Measurements from ENCODE around the gene MAVS.
"Not testable (repeated sequence)": the region's sequence is repeated elsewhere in the genome, so short reads cannot be mapped to it uniquely, and the experiment has no call there.

MAVS gene

DNA sequence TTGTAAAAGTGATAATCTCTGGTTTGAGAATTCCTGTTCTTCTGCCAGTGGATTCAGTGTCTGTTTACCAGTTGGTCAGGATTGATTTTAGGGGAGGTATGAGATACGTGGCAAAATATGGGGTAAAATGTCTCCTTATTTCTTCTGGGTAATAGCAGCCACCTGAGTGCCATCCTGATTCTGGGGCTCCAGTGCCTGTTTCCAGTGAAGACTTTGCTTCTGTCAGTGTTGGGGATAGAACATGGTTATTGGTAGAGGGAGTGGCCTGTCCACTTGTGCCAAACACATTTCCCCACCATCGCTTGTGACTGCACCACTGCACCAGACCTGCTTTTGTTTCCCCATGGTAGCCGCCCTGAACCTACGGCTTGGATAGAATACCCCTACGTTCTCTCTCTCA lies 58.2 kb downstream of the MAVS start:
- Histone ChIP-seq H3K4me1 (ENCODE audit: control insufficient read depth, insufficient read depth, low read length) (peaks cover 20% of the 10 kb centered on the region), H3K27me3 (ENCODE audit: control insufficient read depth, insufficient read depth, low read length) (no peaks in the 10 kb centered on the region), H3K4me2 (ENCODE audit: low read length) (no peak overlapping the region), H3K36me3 (ENCODE audit: insufficient read depth, low read length) (peaks cover 23% of the 10 kb centered on the region), H3K4me3 (ENCODE audit: low read length) (no peak overlapping the region), H3K9me3 (replicated peaks; ENCODE audit: low read length) (no peaks in the 10 kb centered on the region), H3K9ac (ENCODE audit: low read depth, low read length) (no peak overlapping the region)

DNA sequence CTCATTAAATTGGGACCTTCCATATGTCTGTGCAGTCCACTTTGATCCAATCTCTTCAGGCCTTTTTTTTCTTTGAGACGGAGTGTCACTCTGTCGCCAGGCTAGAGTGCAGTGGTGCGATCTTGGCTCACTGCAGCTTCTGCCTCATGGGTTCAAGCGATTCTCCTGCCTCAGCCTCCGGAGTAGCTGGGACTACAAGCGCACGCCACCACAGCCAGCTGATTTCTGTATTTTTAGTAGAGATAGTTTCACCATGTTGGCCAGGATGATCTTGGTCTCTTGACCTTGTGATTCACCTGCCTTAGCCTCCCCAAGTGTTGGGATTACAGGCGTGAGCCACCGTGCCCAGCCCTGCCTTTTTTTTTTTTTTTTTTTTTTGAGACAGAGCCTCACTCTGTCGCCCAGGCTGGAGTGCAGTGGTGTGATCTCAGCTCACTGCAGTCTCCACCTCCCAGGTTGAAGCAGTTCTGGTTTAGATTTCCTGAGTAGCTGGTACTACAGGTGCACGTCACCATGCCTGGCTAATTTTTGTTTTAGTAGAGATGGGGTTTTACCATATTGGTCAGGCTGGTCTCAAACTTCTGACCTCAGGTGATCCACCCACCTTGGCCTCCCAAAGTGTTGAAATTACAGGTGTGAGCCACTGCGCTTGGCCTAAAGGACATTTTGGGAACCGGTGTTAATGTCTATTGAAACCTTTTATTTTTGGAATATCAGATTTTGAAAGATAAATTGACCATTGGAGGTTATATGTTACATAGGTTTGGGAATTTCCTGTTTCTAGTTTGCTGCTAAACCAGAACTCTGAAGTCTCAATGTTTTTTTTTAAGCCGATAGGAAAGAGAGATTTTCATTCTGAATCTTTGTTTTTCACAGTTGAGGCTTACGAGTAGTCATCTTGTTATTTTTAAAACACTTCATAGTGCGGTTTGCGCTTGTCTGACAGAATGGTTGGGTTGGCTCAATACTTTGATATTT lies 60.4 kb downstream of the MAVS start:
- peaks cover 41% of the 10 kb centered on the region for H3K36me3 ChIP-seq (ENCODE audit: insufficient read depth, low read length)
- not testable (repeated sequence) for H3K9me3 ChIP-seq (replicated peaks; ENCODE audit: low read length); H3K4me1 ChIP-seq (ENCODE audit: control insufficient read depth, insufficient read depth, low read length); H3K27me3 ChIP-seq (ENCODE audit: control insufficient read depth, insufficient read depth, low read length); H3K9ac ChIP-seq (ENCODE audit: low read depth, low read length); H3K4me2 ChIP-seq (ENCODE audit: low read length); H3K4me3 ChIP-seq (ENCODE audit: low read length)

DNA sequence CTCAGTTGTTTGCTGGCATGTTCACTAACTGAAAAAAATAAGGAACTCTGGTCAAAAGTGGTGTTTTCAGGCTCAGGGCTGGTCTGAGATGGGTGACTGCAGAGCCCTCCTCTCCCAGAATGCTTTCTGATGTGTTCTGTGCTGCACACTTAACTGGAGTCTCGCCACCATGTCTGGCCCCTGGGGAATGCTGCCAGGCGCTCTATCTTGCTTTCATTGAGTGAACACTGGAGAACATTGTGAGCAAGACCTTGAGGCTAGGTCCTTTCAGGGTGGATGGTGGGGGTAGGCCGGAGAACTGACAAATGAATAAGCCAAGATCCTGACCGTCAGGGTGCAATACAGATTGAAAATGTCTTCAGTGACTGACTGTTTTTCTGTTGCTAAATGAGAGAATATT lies 62.0 kb downstream of the MAVS start:
- Histone ChIP-seq H3K9me3 (replicated peaks; ENCODE audit: low read length) (no peaks in the 10 kb centered on the region), H3K9ac (ENCODE audit: low read depth, low read length) (no peak overlapping the region), H3K4me1 (ENCODE audit: control insufficient read depth, insufficient read depth, low read length) (no peaks in the 10 kb centered on the region), H3K4me3 (ENCODE audit: low read length) (no peak overlapping the region), H3K36me3 (ENCODE audit: insufficient read depth, low read length) (peaks cover 53% of the 10 kb centered on the region), H3K27me3 (ENCODE audit: control insufficient read depth, insufficient read depth, low read length) (no peaks in the 10 kb centered on the region), H3K4me2 (ENCODE audit: low read length) (no peak overlapping the region)

DNA sequence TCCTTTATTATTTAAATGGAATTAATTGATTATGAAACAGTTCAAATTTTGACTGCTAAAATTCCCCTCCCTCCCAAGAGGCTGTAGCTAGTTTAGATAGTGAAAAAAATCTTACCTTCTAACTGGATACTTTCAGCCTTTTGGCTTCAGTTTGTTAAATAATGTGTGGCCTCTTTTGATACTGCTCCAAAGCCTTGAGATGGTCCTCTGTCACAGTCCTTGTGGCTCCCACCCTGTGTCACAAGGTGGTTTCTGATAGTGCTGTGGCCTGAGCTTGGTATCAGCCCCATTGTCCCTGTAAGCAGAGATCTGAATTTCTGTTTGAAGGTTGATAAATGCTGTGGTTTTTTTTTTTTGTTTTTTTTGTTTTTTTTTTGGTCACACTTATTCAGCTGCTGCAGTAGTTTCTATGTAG lies 63.3 kb downstream of the MAVS start:
- H3K9me3 ChIP-seq (replicated peaks; ENCODE audit: low read length) = no peaks in the 10 kb centered on the region

DNA sequence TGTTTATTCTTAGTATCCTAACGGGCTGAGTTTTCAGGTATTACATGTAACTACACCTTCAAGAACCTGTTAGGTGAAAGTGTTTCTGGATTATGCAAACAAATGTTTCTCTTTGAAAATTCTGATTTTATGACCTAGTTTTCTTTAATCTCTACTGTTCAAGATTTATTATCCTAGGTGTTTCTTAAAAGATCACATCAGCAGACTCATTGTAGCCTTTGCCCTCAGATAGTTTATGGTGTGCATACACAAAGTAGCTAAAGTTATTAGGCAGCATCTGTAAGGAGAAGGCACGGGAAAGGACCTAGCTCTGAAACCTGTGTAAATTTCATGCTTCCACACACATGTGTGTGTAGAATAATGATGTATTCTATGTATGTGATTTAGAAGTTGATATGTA lies 64.2 kb downstream of the MAVS start:
- no peak overlapping the region for H3K4me2 ChIP-seq (ENCODE audit: low read length)
- H3K9me3 ChIP-seq (replicated peaks; ENCODE audit: low read length) = no peaks in the 10 kb centered on the region
- no peaks in the 10 kb centered on the region for H3K4me1 ChIP-seq (ENCODE audit: control insufficient read depth, insufficient read depth, low read length)
- H3K36me3 ChIP-seq (ENCODE audit: insufficient read depth, low read length) = peaks cover 67% of the 10 kb centered on the region
- H3K27me3 ChIP-seq (ENCODE audit: control insufficient read depth, insufficient read depth, low read length) = no peaks in the 10 kb centered on the region
- no peak overlapping the region for H3K9ac ChIP-seq (ENCODE audit: low read depth, low read length)
- H3K4me3 ChIP-seq (ENCODE audit: low read length) = no peak overlapping the region

More for the DNA sequence above, 63.3 kb downstream of the MAVS start:
- Histone ChIP-seq H3K4me2 (ENCODE audit: low read length) (no peak overlapping the region), H3K9ac (ENCODE audit: low read depth, low read length) (no peak overlapping the region), H3K27me3 (ENCODE audit: control insufficient read depth, insufficient read depth, low read length) (no peaks in the 10 kb centered on the region), H3K4me1 (ENCODE audit: control insufficient read depth, insufficient read depth, low read length) (no peaks in the 10 kb centered on the region), H3K36me3 (ENCODE audit: insufficient read depth, low read length) (peaks cover 61% of the 10 kb centered on the region), H3K4me3 (ENCODE audit: low read length) (no peak overlapping the region)

DNA sequence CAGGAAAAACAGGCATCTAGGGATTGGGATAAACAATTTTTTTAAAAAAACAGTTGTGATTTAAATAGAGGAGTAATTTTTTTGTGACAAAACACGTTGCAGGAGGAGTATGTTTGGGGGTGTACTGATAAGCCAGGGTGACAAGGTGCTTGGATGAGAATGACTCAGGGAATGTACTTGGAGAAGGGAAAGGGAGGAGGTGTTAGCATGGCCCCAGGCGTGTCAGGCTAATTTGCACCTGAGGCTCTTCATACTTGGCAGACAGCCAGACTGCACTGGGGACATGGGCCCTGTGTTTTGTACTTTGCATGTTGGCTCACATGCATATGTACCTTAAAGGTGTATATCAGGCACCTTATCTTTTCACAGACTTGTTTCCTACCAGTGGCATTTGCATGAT lies 65.3 kb downstream of the MAVS start:
- Histone ChIP-seq H3K9ac (ENCODE audit: low read depth, low read length) (no peak overlapping the region), H3K36me3 (ENCODE audit: insufficient read depth, low read length) (peaks cover 75% of the 10 kb centered on the region)

DNA sequence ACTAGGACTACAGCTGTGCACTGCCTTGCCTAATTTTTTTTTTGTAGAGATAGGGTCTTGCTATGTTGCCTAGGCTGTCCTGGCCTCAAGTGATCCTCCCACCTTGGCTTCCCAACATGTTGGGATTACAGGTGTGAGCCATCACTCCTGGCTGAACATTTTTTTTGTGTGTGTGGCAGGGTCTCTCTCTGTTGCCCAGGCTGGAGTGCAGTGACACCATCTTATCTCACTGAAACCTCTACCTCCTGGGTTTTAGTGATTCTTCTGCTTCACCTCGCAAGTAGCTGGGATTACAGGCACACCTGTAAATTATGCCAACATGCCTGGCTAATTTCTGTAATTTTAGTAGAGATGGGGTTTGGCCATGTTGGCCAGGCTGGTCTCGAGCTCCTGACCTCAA lies 67.8 kb downstream of the MAVS start:
- Histone ChIP-seq H3K9ac (ENCODE audit: low read depth, low read length) (no peak overlapping the region), H3K4me2 (ENCODE audit: low read length) (no peak overlapping the region), H3K27me3 (ENCODE audit: control insufficient read depth, insufficient read depth, low read length) (no peaks in the 10 kb centered on the region), H3K9me3 (replicated peaks; ENCODE audit: low read length) (no peaks in the 10 kb centered on the region), H3K36me3 (ENCODE audit: insufficient read depth, low read length) (peaks cover 74% of the 10 kb centered on the region), H3K4me3 (ENCODE audit: low read length) (no peak overlapping the region), H3K4me1 (ENCODE audit: control insufficient read depth, insufficient read depth, low read length) (peaks cover 8% of the 10 kb centered on the region)

More for the DNA sequence above, 65.3 kb downstream of the MAVS start:
- no peaks in the 10 kb centered on the region for H3K9me3 ChIP-seq (replicated peaks; ENCODE audit: low read length)
- no peak overlapping the region for H3K4me2 ChIP-seq (ENCODE audit: low read length)
- H3K4me1 ChIP-seq (ENCODE audit: control insufficient read depth, insufficient read depth, low read length) = no peaks in the 10 kb centered on the region
- no peak overlapping the region for H3K4me3 ChIP-seq (ENCODE audit: low read length)
- no peaks in the 10 kb centered on the region for H3K27me3 ChIP-seq (ENCODE audit: control insufficient read depth, insufficient read depth, low read length)

DNA sequence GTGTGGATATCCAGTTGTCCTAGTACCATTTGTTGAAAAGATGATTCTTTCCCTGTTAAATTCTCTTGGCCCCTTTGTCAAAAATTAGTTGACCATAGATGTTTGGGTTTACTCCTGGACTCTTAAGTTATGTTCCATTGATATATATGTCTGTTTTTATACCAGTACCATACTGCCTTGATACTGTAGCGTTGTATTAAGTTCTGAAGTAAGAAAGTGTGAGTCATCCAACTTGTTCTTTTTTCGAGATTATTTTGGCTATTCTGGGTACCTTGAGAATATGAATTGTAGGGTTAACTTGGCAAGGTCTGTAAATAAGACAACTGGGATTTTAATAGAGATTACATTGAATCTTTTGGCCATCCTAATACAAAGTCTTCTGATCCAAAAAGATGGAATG lies 69.1 kb downstream of the MAVS start:
- H3K36me3 ChIP-seq (ENCODE audit: insufficient read depth, low read length) = peaks cover 65% of the 10 kb centered on the region
- H3K9ac ChIP-seq (ENCODE audit: low read depth, low read length) = no peak overlapping the region
- H3K9me3 ChIP-seq (replicated peaks; ENCODE audit: low read length) = no peaks in the 10 kb centered on the region
- H3K27me3 ChIP-seq (ENCODE audit: control insufficient read depth, insufficient read depth, low read length) = no peaks in the 10 kb centered on the region
- no peak overlapping the region for H3K4me2 ChIP-seq (ENCODE audit: low read length)
- no peak overlapping the region for H3K4me3 ChIP-seq (ENCODE audit: low read length)
- H3K4me1 ChIP-seq (ENCODE audit: control insufficient read depth, insufficient read depth, low read length) = peaks cover 10% of the 10 kb centered on the region

DNA sequence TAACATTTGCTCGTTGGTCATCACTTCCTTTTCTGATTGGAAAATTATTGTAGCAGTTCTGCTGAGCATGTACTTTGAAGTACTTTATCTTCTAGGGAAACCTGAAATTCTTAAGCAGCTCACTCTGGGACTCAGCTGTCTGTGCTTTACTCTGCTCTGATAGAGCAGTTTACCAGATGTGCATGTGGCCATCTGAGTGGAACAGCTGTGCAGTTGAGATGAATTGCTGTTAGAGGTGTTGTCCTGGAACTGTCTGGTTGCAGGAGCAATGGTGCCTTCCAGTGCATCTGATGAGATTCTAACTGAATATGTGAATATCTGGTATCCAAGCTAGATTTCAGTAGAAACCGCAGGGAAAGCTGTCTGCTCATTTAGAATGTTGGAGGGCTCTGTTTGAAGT lies 69.7 kb downstream of the MAVS start:
- Histone ChIP-seq H3K36me3 (ENCODE audit: insufficient read depth, low read length) (peaks cover 63% of the 10 kb centered on the region), H3K4me2 (ENCODE audit: low read length) (no peak overlapping the region), H3K27me3 (ENCODE audit: control insufficient read depth, insufficient read depth, low read length) (no peaks in the 10 kb centered on the region), H3K4me3 (ENCODE audit: low read length) (no peak overlapping the region), H3K9ac (ENCODE audit: low read depth, low read length) (no peak overlapping the region), H3K4me1 (ENCODE audit: control insufficient read depth, insufficient read depth, low read length) (peaks cover 10% of the 10 kb centered on the region), H3K9me3 (replicated peaks; ENCODE audit: low read length) (no peaks in the 10 kb centered on the region)

DNA sequence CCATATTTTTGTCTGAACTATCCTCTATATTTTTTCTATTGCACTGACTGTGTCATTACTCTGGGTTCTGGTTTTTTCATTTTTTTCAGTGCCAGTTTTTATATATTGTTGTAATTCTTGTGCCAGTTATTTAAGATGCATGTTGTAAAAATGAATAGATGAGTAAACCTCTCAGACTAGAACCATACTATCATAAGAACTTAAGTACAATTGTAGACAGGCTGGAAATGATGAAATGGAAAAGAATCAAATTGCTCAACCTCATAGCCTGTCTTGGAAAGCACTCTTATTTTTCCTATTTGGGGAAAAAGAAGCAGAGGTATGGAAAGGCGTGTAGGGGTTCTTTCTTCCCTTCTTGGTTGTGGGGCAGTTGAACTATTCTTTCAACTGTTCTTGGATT lies 72.7 kb downstream of the MAVS start:
- Histone ChIP-seq H3K9me3 (replicated peaks; ENCODE audit: low read length) (no peaks in the 10 kb centered on the region), H3K36me3 (ENCODE audit: insufficient read depth, low read length) (peaks cover 68% of the 10 kb centered on the region), H3K9ac (ENCODE audit: low read depth, low read length) (no peak overlapping the region), H3K4me3 (ENCODE audit: low read length) (no peak overlapping the region), H3K4me2 (ENCODE audit: low read length) (no peak overlapping the region), H3K27me3 (ENCODE audit: control insufficient read depth, insufficient read depth, low read length) (no peaks in the 10 kb centered on the region), H3K4me1 (ENCODE audit: control insufficient read depth, insufficient read depth, low read length) (peaks cover 32% of the 10 kb centered on the region)

DNA sequence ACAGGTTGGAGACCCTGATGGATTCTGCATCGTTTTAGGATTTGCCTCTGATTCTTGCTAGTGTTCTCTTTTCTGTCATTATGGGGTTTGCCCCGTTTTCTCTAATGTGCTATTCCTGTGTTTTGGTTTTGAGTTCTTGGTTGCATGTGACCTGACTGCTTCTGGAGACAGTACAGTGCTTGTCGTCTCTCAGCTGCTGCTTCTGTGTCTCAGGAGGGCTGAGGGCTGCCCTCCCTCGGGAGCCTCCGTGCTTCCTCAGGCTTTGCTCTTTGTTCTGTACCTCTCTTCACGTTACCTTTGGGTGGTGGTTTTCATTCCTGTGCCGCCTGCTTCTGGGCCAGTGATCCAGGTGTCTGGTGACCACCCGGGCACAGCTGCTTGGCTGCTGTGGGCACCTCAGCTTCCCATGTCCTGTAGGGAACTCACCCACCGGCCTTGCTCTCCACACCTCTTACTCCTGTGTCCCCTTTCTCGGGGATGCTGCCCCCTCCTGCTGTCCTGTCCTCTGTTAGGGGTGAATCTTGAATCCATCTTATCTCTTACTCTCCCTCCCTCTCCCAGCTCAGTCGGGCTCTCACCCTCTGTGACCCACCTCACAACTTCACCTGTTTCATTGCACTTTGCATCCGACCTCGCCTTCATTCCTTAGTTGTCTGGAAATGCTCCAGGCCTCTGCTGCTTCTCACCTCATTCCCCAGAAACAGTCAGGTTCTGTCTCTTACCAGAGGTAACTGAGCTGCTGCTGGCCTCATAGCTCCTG lies 75.8 kb downstream of the MAVS start:
- Histone ChIP-seq H3K9ac (ENCODE audit: low read depth, low read length) (no peak overlapping the region), H3K4me1 (ENCODE audit: control insufficient read depth, insufficient read depth, low read length) (peaks cover 43% of the 10 kb centered on the region), H3K36me3 (ENCODE audit: insufficient read depth, low read length) (peaks cover 52% of the 10 kb centered on the region), H3K9me3 (replicated peaks; ENCODE audit: low read length) (no peaks in the 10 kb centered on the region), H3K4me2 (ENCODE audit: low read length) (no peak overlapping the region), H3K27me3 (ENCODE audit: control insufficient read depth, insufficient read depth, low read length) (no peaks in the 10 kb centered on the region), H3K4me3 (ENCODE audit: low read length) (no peak overlapping the region)

Data from skeletal muscle satellite cell (primary cell).